ENCODE measurements around the gene BIRC3.

Gene BIRC3

DNA sequence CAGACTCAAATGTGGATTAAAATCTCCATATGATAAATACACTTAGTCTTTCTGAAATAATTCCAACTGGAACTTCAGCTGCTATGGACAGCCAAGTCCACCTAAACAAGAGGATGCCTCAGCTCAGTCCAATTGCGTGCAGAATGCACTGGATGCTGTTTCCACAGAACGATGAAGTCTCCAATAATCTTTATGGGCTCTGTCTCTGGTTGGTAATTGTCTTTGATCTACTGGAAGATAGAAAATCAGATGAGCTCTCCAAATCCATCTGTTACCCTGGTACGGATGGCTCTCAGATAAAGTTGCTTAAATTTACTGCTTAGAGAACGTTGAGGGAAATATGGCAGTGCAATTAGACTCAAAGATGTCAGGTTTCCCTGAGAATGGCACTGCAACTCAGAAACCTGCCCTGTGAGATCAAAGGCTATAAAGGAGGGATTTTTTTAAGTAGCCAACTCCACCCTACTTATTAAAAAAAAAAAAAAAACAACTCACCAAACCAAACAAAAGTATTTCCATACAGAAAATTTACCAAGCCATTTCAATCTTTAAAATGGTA, 859 bp upstream of the BIRC3 start:
- no peaks in the 10 kb centered on the region for H3K36me3 ChIP-seq
- H3K27me3 ChIP-seq = no peaks in the 10 kb centered on the region
- no peaks in the 10 kb centered on the region; the same call in 1 of the 2 replicates for H3K4me1 ChIP-seq
- TF ChIP-seq, protein P1, sequence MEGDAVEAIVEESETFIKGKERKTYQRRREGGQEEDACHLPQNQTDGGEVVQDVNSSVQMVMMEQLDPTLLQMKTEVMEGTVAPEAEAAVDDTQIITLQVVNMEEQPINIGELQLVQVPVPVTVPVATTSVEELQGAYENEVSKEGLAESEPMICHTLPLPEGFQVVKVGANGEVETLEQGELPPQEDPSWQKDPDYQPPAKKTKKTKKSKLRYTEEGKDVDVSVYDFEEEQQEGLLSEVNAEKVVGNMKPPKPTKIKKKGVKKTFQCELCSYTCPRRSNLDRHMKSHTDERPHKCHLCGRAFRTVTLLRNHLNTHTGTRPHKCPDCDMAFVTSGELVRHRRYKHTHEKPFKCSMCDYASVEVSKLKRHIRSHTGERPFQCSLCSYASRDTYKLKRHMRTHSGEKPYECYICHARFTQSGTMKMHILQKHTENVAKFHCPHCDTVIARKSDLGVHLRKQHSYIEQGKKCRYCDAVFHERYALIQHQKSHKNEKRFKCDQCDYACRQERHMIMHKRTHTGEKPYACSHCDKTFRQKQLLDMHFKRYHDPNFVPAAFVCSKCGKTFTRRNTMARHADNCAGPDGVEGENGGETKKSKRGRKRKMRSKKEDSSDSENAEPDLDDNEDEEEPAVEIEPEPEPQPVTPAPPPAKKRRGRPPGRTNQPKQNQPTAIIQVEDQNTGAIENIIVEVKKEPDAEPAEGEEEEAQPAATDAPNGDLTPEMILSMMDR (IDR thresholded peaks at IDR 0.05; ENCODE audit: low read depth, low read length) = no peak
- DNase-seq = no peak
- H3K4me3 ChIP-seq (ENCODE audit: low read depth, low read length) = no peak overlapping the region
- no peaks in the 10 kb centered on the region for H3K9me3 ChIP-seq

DNA sequence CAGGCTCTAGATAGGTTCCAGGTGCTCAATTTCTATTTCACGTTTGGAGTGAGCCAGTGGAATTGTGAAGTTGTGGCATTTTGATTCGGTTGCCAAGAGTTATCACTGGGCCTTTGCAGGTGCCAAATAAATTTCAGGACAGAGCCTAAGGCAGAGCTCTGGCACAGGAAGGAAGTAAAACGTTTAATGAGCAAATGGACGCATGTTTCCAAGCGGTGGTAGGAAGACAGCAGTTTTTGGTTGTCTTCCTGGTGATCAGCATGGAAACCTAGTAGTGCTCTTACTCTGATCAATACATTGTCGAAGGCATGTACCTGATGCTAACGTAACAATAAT, 452 bp downstream of the BIRC3 start:
- TF ChIP-seq, protein P1 (IDR thresholded peaks at IDR 0.05; ENCODE audit: low read depth, low read length) = no peak
- no peak for DNase-seq
- Histone ChIP-seq H3K9me3 (no peaks in the 10 kb centered on the region), H3K27me3 (no peaks in the 10 kb centered on the region), H3K4me1 (no peaks in the 10 kb centered on the region; the same call in 1 of the 2 replicates), H3K4me3 (ENCODE audit: low read depth, low read length) (peak overlapping the region; percentile 54), H3K36me3 (no peaks in the 10 kb centered on the region)

DNA sequence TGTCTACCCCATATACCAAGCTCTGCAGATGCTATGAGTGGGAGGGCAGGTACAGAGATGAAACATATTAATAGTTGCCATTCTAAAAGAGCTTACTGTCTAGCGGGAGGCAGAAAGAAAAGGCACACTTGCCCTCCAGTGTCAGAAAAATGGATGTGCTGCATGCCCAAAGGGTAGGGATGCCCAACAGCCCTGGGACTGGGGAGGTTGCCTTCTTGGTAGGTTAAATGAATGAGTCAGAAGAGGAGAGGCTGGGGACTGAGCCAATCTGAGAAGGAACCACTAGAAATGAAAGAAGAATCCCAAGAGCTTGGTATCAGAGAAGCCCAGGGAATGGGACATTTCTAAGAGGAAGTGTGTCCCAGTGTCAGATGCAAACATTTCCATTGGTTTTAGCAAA, 1.2 kb downstream of the BIRC3 start:
- TF ChIP-seq, protein P1 (IDR thresholded peaks at IDR 0.05; ENCODE audit: low read depth, low read length) = no peak
- H3K36me3 ChIP-seq = no peaks in the 10 kb centered on the region
- no peak for DNase-seq
- H3K4me3 ChIP-seq (ENCODE audit: low read depth, low read length) = no peak overlapping the region
- no peaks in the 10 kb centered on the region for H3K9me3 ChIP-seq
- H3K4me1 ChIP-seq = no peaks in the 10 kb centered on the region; the same call in 1 of the 2 replicates
- no peaks in the 10 kb centered on the region for H3K27me3 ChIP-seq

DNA sequence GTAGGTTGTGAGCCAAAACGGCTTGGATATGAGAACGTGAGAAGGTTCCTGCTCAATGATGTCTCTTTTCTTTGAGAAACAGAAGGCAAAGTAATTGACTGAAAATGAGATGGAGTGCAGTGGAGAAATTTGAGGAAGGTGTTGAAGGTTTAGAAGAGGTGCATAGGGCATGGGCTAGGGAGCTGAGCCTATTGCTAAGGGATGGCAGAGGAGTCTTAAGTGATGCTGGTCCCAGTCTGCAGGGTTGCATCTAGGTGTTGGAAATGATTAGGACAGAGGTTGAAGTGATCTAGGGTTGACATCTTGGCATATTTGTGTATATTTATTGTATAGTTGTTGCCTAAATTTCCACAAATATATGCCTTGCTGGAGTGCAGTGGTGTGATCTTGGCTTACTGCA, 2.3 kb downstream of the BIRC3 start:
- DNase-seq = no peak
- Histone ChIP-seq H3K36me3 (no peaks in the 10 kb centered on the region), H3K9me3 (no peaks in the 10 kb centered on the region), H3K4me1 (no peaks in the 10 kb centered on the region; the same call in 1 of the 2 replicates), H3K4me3 (ENCODE audit: low read depth, low read length) (no peak overlapping the region), H3K27me3 (no peaks in the 10 kb centered on the region)
- TF ChIP-seq, protein P1 (IDR thresholded peaks at IDR 0.05; ENCODE audit: low read depth, low read length) = no peak

DNA sequence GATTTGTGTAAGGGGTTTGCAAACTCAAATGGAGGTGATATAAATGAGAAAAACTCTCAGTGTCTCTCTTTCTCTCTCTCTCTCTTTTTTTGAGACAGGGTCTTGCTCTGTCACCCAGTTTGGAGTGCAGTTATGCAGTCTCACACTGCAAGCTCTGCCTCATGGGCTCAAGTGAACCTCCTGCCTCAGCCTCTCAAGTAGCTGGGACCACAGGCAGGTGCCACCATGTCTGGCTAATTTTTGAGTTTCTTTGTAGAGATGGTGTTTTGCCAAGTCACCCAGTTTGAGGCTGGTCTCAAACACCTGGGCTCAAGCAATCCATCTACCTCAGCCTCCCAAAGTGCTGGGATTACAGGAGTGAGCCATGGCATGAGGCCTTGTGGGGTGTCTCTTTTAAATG, 2.9 kb downstream of the BIRC3 start:
- no peak for DNase-seq
- H3K4me1 ChIP-seq = no peaks in the 10 kb centered on the region; the same call in 1 of the 2 replicates
- TF ChIP-seq, protein P1 (IDR thresholded peaks at IDR 0.05; ENCODE audit: low read depth, low read length) = no peak
- H3K36me3 ChIP-seq = no peaks in the 10 kb centered on the region
- no peaks in the 10 kb centered on the region for H3K9me3 ChIP-seq
- H3K27me3 ChIP-seq = no peaks in the 10 kb centered on the region
- H3K4me3 ChIP-seq (ENCODE audit: low read depth, low read length) = no peak overlapping the region

DNA sequence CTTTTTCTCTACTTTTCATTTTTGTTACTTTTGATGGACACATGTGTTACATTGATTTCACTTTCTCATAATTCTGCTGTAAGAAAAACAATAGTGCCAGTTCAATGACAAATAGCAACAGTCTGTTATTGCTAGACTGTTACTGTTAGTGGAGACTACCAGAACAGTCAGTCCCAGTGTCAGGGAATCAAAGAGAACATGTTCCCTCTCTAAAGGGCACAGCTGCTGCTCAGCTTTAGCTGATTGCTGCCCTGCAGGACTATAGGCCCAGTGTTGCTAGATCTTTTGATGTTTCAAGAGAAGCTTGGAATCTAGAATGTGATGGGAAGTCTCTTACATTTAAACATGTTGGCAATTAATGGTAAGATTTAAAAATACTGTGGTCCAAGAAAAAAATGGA, 3.4 kb downstream of the BIRC3 start:
- Histone ChIP-seq H3K4me1 (no peaks in the 10 kb centered on the region; the same call in 1 of the 2 replicates), H3K27me3 (no peaks in the 10 kb centered on the region), H3K36me3 (no peaks in the 10 kb centered on the region), H3K4me3 (ENCODE audit: low read depth, low read length) (no peak overlapping the region), H3K9me3 (no peaks in the 10 kb centered on the region)
- no peak for DNase-seq
- TF ChIP-seq, protein P1 (IDR thresholded peaks at IDR 0.05; ENCODE audit: low read depth, low read length) = no peak
